Esophagus muscularis mucosa (tissue), 4 donors: Measurements from ENCODE around the gene VSIG1.

Experiments
- EP300 ChIP-seq: sonication (generic); formaldehyde crosslinking; IDR thresholded peaks from one replicate; pipeline ENCODE4 v1.6.1; 2017; ENCODE audit warnings: antibody characterized with exemption
- POLR2A ChIP-seq: fragments of 450-650 bp; IDR thresholded peaks from one replicate; pipeline ENCODE4 v1.6.1; 2017; ENCODE audit warnings: antibody characterized with exemption, moderate library complexity, mild to moderate bottlenecking, low read depth
- POLR2AphosphoS5 ChIP-seq, 2 donors: sonication (generic); formaldehyde crosslinking; IDR thresholded peaks; one replicate each; pipeline ENCODE4 v1.6.1; 2017; ENCODE audit warnings: antibody characterized with exemption in 2 of 2
- TF ChIP-seq, protein P1 (sequence below), 3 experiments: fragments of 200-600 bp in 2 of 3; fragments of 450-650 bp in 1 of 3; sonication (generic) in 2 of 3; IDR thresholded peaks; one replicate each; pipeline ENCODE4 v1.5.1; 2017 to 2019; ENCODE audit warnings: antibody characterized with exemption in 3 of 3, mild to moderate bottlenecking in 2 of 3, moderate library complexity in 1 of 3

DNA sequence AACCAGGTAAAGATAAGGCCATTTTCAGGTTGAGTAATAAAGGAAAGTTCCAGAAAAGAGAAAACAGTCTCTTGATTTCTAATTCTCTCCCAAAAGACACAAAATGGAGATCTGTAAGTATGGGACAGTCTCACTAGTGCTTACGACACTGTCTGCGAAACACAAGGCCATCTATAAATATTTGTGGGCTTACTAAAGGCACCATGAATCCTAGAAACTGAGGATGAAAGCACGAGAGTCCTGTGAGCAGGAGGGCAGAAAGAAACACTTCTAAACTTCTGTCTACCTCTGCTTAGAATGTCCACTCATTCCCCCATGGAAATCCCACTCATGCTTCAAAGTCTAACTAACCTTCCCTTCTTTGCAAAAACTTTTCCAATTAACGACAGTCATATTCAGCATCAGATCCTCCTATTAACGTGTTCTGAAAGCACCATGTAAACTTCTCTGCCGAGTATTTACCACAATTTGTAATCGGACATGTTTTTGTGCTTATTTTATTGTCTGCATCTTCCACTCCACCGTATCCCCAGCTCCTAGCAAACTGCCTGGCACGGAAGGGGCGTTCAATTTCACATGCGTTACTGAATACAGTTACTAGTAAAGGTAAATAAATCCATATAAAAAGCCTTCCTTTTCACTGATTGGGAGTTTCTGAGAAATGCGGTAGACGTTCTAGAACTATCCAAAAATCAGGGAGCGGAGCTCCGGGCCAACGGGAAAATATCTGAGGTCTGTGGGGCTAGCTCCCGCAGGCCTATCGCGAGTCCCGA is 45.8 kb downstream of the VSIG1 start:
- TF ChIP-seq, protein P1, sequence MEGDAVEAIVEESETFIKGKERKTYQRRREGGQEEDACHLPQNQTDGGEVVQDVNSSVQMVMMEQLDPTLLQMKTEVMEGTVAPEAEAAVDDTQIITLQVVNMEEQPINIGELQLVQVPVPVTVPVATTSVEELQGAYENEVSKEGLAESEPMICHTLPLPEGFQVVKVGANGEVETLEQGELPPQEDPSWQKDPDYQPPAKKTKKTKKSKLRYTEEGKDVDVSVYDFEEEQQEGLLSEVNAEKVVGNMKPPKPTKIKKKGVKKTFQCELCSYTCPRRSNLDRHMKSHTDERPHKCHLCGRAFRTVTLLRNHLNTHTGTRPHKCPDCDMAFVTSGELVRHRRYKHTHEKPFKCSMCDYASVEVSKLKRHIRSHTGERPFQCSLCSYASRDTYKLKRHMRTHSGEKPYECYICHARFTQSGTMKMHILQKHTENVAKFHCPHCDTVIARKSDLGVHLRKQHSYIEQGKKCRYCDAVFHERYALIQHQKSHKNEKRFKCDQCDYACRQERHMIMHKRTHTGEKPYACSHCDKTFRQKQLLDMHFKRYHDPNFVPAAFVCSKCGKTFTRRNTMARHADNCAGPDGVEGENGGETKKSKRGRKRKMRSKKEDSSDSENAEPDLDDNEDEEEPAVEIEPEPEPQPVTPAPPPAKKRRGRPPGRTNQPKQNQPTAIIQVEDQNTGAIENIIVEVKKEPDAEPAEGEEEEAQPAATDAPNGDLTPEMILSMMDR (IDR thresholded peaks at IDR 0.05), result no peak
- TF ChIP-seq POLR2A, result no peak
- no peak for TF ChIP-seq POLR2AphosphoS5 (IDR thresholded peaks at IDR 0.05)
- TF ChIP-seq EP300, result no peak
